ENCODE measurements around the gene ZNF584. TPM values are rescaled to one million over a fixed set of nuclear protein-coding genes. Genes with fewer than 3 reads are reported as not detected.

Gene ZNF584
- total and polyA plus RNA-seq, 10 of the 15 experiments (the other 5 are each of a cell fraction or from before 2014, with no cell fraction given): 2.0 to 10.7 (median 6.3) TPM

- TF ChIP-seq EP300 (IDR thresholded peaks at IDR 0.05; ENCODE audit: borderline replicate concordance in 1 of 2, control insufficient read depth in 1 of 2, low read depth in 2 of 2, low read length in 2 of 2): no peak
- TF ChIP-seq E2F4 (IDR thresholded peaks at IDR 0.05; ENCODE audit: low read depth, low read length): 0 out of 2 replicates have a peak, but pooled peaks have one; percentile 25
- TF ChIP-seq RFX5 (IDR thresholded peaks at IDR 0.05; ENCODE audit: low read depth, low read length): no peak
- TF ChIP-seq MEF2A (IDR thresholded peaks at IDR 0.05; ENCODE audit: insufficient read depth, low read depth, low read length): no peak
- TF ChIP-seq HDAC2 (IDR thresholded peaks at IDR 0.05): no peak
- TF ChIP-seq HDAC6 (IDR thresholded peaks at IDR 0.05; ENCODE audit: unreplicated experiment): no peak
- TF ChIP-seq IKZF1 (conservative IDR thresholded peaks at IDR 0.05): peak; percentile 99
- peak; percentile 59 for TF ChIP-seq FOS (IDR thresholded peaks at IDR 0.05; ENCODE audit: borderline replicate concordance, extremely low read depth, insufficient read length)
- TF ChIP-seq, protein P1, sequence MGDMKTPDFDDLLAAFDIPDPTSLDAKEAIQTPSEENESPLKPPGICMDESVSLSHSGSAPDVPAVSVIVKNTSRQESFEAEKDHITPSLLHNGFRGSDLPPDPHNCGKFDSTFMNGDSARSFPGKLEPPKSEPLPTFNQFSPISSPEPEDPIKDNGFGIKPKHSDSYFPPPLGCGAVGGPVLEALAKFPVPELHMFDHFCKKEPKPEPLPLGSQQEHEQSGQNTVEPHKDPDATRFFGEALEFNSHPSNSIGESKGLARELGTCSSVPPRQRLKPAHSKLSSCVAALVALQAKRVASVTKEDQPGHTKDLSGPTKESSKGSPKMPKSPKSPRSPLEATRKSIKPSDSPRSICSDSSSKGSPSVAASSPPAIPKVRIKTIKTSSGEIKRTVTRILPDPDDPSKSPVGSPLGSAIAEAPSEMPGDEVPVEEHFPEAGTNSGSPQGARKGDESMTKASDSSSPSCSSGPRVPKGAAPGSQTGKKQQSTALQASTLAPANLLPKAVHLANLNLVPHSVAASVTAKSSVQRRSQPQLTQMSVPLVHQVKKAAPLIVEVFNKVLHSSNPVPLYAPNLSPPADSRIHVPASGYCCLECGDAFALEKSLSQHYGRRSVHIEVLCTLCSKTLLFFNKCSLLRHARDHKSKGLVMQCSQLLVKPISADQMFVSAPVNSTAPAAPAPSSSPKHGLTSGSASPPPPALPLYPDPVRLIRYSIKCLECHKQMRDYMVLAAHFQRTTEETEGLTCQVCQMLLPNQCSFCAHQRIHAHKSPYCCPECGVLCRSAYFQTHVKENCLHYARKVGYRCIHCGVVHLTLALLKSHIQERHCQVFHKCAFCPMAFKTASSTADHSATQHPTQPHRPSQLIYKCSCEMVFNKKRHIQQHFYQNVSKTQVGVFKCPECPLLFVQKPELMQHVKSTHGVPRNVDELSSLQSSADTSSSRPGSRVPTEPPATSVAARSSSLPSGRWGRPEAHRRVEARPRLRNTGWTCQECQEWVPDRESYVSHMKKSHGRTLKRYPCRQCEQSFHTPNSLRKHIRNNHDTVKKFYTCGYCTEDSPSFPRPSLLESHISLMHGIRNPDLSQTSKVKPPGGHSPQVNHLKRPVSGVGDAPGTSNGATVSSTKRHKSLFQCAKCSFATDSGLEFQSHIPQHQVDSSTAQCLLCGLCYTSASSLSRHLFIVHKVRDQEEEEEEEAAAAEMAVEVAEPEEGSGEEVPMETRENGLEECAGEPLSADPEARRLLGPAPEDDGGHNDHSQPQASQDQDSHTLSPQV (IDR thresholded peaks at IDR 0.05): no peak
- no peak for TF ChIP-seq EZH2 (IDR thresholded peaks at IDR 0.05; ENCODE audit: borderline replicate concordance, control insufficient read depth, low read depth, low read length)
- no peak for TF ChIP-seq PRDM15 (CRISPR knock-in tag; IDR thresholded peaks at IDR 0.05)
- peak; percentile 74 for TF ChIP-seq RELA (IDR thresholded peaks at IDR 0.05; ENCODE audit: borderline replicate concordance, partially characterized antibody)
- no peak for TF ChIP-seq MLLT1 (IDR thresholded peaks at IDR 0.05)
- no peak for TF ChIP-seq ZNF274 (IDR thresholded peaks at IDR 0.05; ENCODE audit: insufficient read depth, insufficient read length)
- TF ChIP-seq PAX5 (IDR thresholded peaks at IDR 0.05; ENCODE audit: borderline replicate concordance, low read depth, low read length): peak; percentile 100
- TF ChIP-seq TAF1 (IDR thresholded peaks at IDR 0.05; ENCODE audit: borderline replicate concordance, low read depth, low read length): peak; percentile 95; the same call in 1 of the 2 replicates
- peak; percentile 39; the same call in 1 of the 2 replicates for TF ChIP-seq FOXK2 (IDR thresholded peaks at IDR 0.05)
- TF ChIP-seq RAD51 (IDR thresholded peaks at IDR 0.05): no peak
- TF ChIP-seq FOXM1 (IDR thresholded peaks at IDR 0.05; ENCODE audit: low read depth, low read length): no peak; the same call in 1 of the 2 replicates
These were observed 27.6 kb upstream of the ZNF584 start, which contains the start of gene ZNF837 (continued) for GRCh38 chr19:58380662-58381459.
